GM04504 (cell line): Measurements from ENCODE around the gene GBGT1.
A peak's percentile ranks its signal among the peaks of the same experiment; 100 is the strongest.

ENCODE experiments used
- DNase-seq: peaks from one replicate; pipeline ENCODE4 v3.0.0-alpha.2; 2012; ENCODE audit warnings: low read depth

Gene GBGT1

GRCh38 chr9:133143639-133144141 is 20.0 kb downstream of the GBGT1 start:
- DNase-seq: no peak

- no peak for DNase-seq
Measured at GRCh38 chr9:133142684-133143622, 20.8 kb downstream of the GBGT1 start.

- DNase-seq: no peak
Measured at GRCh38 chr9:133141833-133142595, 21.7 kb downstream of the GBGT1 start.

- no peak for DNase-seq
Measured at GRCh38 chr9:133140606-133141005, 23.1 kb downstream of the GBGT1 start.

- DNase-seq: no peak
Measured at GRCh38 chr9:133140174-133140505, 23.6 kb downstream of the GBGT1 start.

- DNase-seq: no peak
Measured at GRCh38 chr9:133139246-133140173, 24.2 kb downstream of the GBGT1 start.

GRCh38 chr9:133137451-133138231 is 26.1 kb downstream of the GBGT1 start:
- DNase-seq: no peak

GRCh38 chr9:133135146-133135745 is 28.5 kb downstream of the GBGT1 start:
- peak; percentile 74 for DNase-seq

- no peak for DNase-seq
Measured at GRCh38 chr9:133134388-133135145, 29.1 kb downstream of the GBGT1 start.

- peak; percentile 95 for DNase-seq
Measured at GRCh38 chr9:133133681-133134387, 29.9 kb downstream of the GBGT1 start.

- DNase-seq: no peak
Measured at GRCh38 chr9:133132174-133132573, 31.5 kb downstream of the GBGT1 start.

- DNase-seq: no peak
Measured at GRCh38 chr9:133131506-133131905, 32.2 kb downstream of the GBGT1 start.

GRCh38 chr9:133130685-133131244 is 32.9 kb downstream of the GBGT1 start:
- DNase-seq: no peak

GRCh38 chr9:133129001-133129795 is 34.5 kb downstream of the GBGT1 start:
- no peak for DNase-seq

- DNase-seq: no peak
Measured at GRCh38 chr9:133128152-133128551, 35.6 kb downstream of the GBGT1 start.

GRCh38 chr9:133127340-133127981 is 36.3 kb downstream of the GBGT1 start:
- DNase-seq: no peak

GRCh38 chr9:133126697-133127339 is 36.9 kb downstream of the GBGT1 start:
- no peak for DNase-seq
